NCI-H1694 treated with DMSO at 0.1 percent for 48 hours (cell line): ENCODE results near the gene UGGT2.
"Not testable (repeated sequence)": the region's sequence is repeated elsewhere in the genome, so short reads cannot be mapped to it uniquely, and the experiment has no call there.

Experiments used
- DNase-seq: peaks from one replicate; lab custom pipeline; 2025; lab: John Stamatoyannopoulos, UW

Gene UGGT2

GRCh38 chr13:95797016-95797415 lies 256.2 kb downstream of the UGGT2 start:
- no peak for DNase-seq

GRCh38 chr13:95793781-95794180 lies 259.4 kb downstream of the UGGT2 start:
- no peak for DNase-seq

DNA sequence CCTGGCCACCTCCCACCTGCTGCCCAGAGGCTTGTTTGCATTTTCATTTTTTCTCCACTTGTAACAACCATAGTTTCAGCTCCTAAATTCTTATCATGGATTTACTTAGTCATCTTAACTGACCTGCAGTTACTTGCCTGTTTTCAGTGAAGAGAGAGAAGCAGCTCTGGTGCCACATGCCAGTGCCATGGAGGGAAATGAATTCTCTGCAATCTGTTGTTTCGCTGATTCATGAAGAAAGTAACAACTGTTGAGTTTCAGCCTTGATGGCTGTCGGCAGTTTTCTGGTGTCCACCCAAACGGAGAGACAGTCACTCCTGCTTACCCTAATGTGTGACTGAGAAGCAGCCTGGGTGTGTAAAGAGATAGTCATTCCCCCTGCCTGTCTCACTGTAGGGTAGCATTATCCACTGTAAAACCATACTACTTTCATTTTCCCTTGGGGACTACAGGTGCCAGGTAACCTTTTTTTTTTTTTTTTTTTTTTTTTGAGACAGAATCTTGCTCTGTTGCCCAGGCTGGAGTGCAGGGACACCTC lies 260.1 kb downstream of the UGGT2 start:
- DNase-seq = no peak

GRCh38 chr13:95791084-95791722 lies 262.0 kb downstream of the UGGT2 start:
- no peak for DNase-seq

- DNase-seq = not testable (repeated sequence)
These were observed 263.9 kb downstream of the UGGT2 start for GRCh38 chr13:95789315-95789714.

DNA sequence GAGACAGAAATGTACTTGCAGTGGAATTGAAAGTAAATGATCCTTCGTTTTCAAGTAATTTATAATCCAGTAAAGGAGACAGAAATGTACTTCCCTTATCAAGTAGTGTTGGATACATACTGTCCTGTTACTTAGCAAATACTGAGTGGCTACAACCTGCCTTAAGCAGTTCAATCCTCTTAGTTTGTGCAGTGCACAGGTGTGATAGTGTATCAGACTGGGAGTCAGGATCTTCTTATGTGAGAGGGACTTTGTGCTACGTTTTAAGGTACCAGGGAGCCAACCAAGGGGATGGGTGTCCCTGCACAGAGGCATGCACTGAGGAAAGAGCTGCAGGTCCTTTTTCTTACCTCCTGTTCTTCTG lies 265.1 kb downstream of the UGGT2 start:
- DNase-seq = no peak

DNA sequence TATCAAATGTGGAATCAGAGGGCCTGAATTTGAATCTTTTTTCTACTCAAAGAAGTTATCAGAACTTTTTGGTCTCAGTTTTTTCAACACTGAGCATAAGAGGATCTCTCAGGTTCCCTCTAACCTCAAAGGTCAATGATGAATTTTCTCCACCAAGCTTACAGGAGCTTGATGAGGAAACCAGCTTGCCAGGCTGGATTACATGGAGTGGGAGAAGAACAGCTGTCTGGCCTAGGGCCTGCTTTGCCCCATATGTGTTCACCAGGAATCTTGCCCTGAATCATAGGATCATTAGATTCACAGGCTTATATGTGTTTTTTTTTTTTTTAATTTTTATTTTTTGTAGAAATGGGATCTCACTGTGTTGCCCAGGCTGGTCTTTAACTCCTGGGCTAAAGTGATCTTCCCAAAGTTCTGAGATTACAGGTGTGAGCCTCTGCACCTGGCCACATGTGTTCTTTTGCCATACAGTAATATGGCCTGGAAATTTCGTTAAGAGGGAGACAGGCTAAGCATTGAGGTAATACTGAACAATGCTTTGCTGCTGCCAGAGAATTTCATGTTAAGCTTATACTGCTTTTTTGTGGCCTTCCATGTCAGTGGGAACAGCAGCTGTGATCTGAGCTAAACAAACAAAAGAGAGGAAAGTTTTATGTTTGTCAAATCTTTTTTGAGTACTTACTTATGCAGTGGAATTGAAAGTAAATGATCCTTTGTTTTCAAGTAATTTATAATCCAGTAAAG lies 265.7 kb downstream of the UGGT2 start:
- DNase-seq = no peak

DNA sequence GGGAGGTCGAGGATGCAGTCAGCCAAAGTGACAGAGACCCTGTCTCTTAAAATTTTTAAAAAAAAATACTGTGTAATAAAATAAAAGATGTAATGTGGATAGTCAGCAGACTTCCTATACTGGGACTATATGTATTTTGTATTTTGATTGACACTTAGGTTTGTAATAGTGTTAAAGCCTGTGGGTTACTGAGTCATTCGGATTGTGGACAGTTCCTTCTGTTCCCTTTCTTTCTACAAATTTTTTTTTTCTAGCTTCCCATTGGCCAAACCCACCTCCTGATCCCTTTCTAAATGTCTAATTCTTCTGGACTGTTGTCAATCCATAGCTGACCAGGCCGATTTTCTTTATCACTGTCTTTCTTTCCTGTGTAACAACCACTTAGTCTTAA lies 268.3 kb downstream of the UGGT2 start:
- DNase-seq = no peak

GRCh38 chr13:95784161-95784899 lies 268.9 kb downstream of the UGGT2 start:
- DNase-seq = no peak

- DNase-seq = no peak
These were observed 269.5 kb downstream of the UGGT2 start for GRCh38 chr13:95783747-95784146.

GRCh38 chr13:95781940-95782339 lies 271.3 kb downstream of the UGGT2 start:
- DNase-seq = not testable (repeated sequence)

GRCh38 chr13:95781016-95781415 lies 272.2 kb downstream of the UGGT2 start:
- no peak for DNase-seq

- no peak for DNase-seq
These were observed 273.7 kb downstream of the UGGT2 start for GRCh38 chr13:95779522-95779921.

DNA sequence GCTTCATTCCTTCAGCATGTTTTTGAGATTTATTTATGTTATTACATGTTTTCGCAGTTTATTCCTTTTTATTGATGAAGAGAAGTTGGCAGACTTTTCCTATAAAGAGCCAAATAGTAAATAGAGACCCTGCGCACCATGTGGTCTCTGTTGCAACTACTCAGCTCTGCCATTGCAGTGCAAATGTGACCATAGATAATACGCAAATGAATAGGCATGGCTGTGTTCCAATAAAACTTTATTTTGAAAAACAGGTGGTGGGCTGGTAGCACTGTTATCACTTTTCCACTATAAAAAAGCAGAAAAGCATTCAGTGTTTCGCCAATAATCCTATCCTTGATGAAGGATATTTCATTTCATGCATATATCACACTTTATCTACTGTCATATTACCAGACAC lies 281.3 kb downstream of the UGGT2 start:
- no peak for DNase-seq

- DNase-seq = no peak
These were observed 289.6 kb downstream of the UGGT2 start for GRCh38 chr13:95763601-95764000.

DNA sequence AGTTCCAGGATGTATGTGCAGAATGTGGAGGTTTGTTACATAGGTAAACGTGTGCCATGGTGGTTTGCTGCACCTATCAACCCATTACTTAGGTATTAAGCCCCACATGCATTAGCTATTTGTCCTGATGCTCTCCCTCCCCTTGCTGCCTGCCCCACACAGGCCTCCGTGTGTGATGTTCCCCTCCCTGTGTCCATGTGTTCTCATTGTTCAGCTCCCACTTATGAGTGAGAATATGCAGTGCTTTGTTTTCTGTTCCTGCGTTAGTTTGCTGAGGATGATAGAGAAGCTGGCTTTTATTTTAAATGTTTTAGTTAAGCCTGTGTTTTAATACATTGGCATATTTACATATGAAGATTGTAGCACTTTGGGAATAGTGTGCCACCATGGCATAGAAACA lies 290.6 kb downstream of the UGGT2 start:
- not testable (repeated sequence) for DNase-seq

GRCh38 chr13:95756072-95756471 lies 297.1 kb downstream of the UGGT2 start:
- no peak for DNase-seq

DNA sequence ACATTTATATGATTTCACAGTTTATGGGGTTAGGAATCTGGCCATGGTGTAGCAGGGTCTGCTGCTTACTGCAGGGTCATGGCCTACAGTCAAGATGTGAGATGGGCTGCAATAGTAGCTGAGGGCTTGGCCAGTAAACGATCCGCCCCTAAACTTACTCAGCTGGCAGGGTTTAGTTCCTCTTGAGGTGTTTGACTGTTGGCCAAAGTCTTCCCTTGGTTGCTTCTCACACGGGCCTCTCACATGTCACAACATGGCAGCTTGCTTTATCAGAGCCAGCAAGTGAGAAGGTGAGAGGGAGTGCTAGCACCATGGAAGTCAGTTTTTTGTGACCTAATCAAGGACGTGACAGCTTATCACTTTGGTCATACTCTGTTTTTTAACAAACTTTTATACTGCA lies 299.1 kb downstream of the UGGT2 start:
- no peak for DNase-seq

DNA sequence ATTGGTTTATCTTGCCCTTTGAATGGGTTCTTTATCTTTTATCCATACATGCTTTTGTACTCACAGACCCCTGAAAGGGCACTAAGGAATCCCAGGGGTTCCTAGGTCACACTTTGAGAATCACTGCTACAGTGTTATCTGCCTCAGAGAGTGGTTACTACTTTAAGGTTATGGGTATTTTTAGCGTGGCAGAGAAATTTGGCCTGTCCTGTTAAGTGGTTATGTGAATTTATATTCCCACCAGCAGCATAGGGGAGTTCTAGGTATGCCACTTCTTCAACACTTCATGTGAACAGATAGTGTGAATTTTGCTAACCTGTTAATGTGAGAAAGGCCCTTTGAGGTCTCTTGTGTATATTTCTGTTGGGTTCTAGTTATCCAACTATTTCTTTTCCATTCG lies 300.5 kb downstream of the UGGT2 start:
- no peak for DNase-seq
